Eye (tissue), 1 donor: Measurements from ENCODE around the gene CRHR1.

Experiments
- DNase-seq: peaks from one replicate; pipeline ENCODE4 v3.0.0-alpha.2; 2015

CRHR1 gene

GRCh38 chr17:45759761-45760160 is 24.4 kb upstream of the CRHR1 start:
- no peak for DNase-seq

GRCh38 chr17:45761957-45762565 is 22.1 kb upstream of the CRHR1 start:
- no peak for DNase-seq

GRCh38 chr17:45763182-45763581 is 20.9 kb upstream of the CRHR1 start:
- DNase-seq = no peak

- DNase-seq = no peak
These were observed 19.6 kb upstream of the CRHR1 start for GRCh38 chr17:45764479-45764878.

- no peak for DNase-seq
These were observed 16.1 kb upstream of the CRHR1 start for GRCh38 chr17:45768000-45768399.

GRCh38 chr17:45770632-45771270 is 13.4 kb upstream of the CRHR1 start:
- DNase-seq = peak; percentile 77

GRCh38 chr17:45771271-45771959 is 12.7 kb upstream of the CRHR1 start:
- DNase-seq = peak; percentile 58

GRCh38 chr17:45775148-45775547 is 9.0 kb upstream of the CRHR1 start:
- DNase-seq = no peak

GRCh38 chr17:45775576-45776011 is 8.5 kb upstream of the CRHR1 start:
- no peak for DNase-seq

GRCh38 chr17:45776896-45777295 is 7.2 kb upstream of the CRHR1 start:
- DNase-seq = no peak

- no peak for DNase-seq
These were observed 6.7 kb upstream of the CRHR1 start for GRCh38 chr17:45777388-45777787.

- no peak for DNase-seq
These were observed 3.2 kb upstream of the CRHR1 start for GRCh38 chr17:45780921-45781320.

GRCh38 chr17:45782889-45783592 is 1.1 kb upstream of the CRHR1 start:
- DNase-seq = peak; percentile 81

- DNase-seq = peak; percentile 78
These were observed 377 bp upstream of the CRHR1 start for GRCh38 chr17:45783593-45784292.

- DNase-seq = peak; percentile 73
These were observed 790 bp downstream of the CRHR1 start for GRCh38 chr17:45784741-45785479.

- DNase-seq = peak; percentile 19
These were observed 1.5 kb downstream of the CRHR1 start for GRCh38 chr17:45785480-45786193.

- no peak for DNase-seq
These were observed 2.2 kb downstream of the CRHR1 start for GRCh38 chr17:45786349-45786748.

- no peak for DNase-seq
These were observed 2.9 kb downstream of the CRHR1 start for GRCh38 chr17:45787044-45787443.

GRCh38 chr17:45787656-45788055 is 3.5 kb downstream of the CRHR1 start:
- DNase-seq = no peak

GRCh38 chr17:45788057-45788456 is 3.9 kb downstream of the CRHR1 start:
- DNase-seq = no peak

- peak; percentile 54 for DNase-seq
These were observed 5.8 kb downstream of the CRHR1 start for GRCh38 chr17:45789874-45790273.
